ENCODE measurements around the gene CFAP91. TPM values are rescaled to one million over a fixed set of nuclear protein-coding genes. Genes with fewer than 3 reads are reported as not detected.

The CFAP91 gene
- total and polyA plus RNA-seq, 4 donors: 0.50 to 8.5 (median 3.7) TPM

DNA sequence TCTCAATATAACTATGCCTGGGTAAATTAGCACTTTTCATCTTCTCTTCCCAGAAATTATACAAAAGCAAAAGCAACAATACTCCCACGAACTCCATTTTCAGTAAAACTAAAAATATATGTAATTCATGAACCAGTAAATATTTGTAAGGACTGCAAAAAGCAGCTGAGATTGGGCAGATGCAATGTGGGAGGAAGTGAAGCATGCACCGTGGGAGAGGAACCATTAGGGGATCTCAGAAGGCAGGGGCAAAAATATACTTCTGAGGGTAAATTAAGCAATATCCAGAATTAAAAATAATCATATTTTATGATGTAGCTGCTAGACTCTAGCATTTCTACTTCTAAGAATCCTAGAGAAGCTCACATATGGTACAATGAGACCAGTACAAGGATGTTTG is 20.2 kb downstream of the CFAP91 start:
- intact Hi-C loops (cut with DNase I): no loop called here
- WGBS, 2 donors: 37 to 45% methylated on average over 2 of the region's 2 CpGs
- Histone ChIP-seq H3K4me3 (ENCODE audit: low read length in 2 of 2) (no peak overlapping the region), H3K27ac (ENCODE audit: low read depth in 1 of 2, low read length in 2 of 2) (no peak overlapping the region), H3K27me3 (ENCODE audit: control insufficient read depth in 1 of 2, insufficient read depth in 2 of 2, low read length in 1 of 2) (no peaks in the 10 kb centered on the region), H3K4me1 (ENCODE audit: control insufficient read depth in 1 of 2, insufficient read depth in 2 of 2, low read length in 2 of 2) (no peaks in the 10 kb centered on the region), H3K9me3 (ENCODE audit: control insufficient read depth, low read length) (no peaks in the 10 kb centered on the region), H3K36me3 (ENCODE audit: control insufficient read depth in 1 of 2, insufficient read depth in 2 of 2, low read length in 1 of 2) (peaks cover 0 to 2% of the 10 kb centered on the region in 2 donors)
- DNase-seq (no peak), ATAC-seq (ENCODE audit: low FRiP score) (no peak)

DNA sequence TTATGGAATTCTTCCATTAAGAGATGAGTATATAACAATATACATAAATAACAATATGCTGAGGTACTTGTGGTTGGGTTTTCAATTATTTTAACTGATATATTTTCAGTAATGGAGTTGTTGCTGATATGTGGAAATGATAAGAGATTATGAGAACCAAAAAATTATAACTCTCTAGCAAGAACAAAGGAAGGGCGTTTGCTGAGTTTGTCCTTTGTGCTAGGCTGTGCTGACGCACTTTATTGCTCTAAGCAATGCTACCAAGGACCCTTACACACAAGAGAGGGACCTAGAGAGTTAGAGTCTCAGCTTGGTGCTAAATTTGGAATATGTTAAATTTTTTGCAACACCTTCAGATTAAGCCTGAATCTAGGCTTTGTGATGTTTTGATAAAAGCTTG is 24.1 kb downstream of the CFAP91 start:
- no peak for ATAC-seq (ENCODE audit: low FRiP score)
- Histone ChIP-seq H3K27ac (ENCODE audit: low read depth in 1 of 2, low read length in 2 of 2) (no peak overlapping the region), H3K9me3 (ENCODE audit: control insufficient read depth, low read length) (no peaks in the 10 kb centered on the region), H3K4me1 (ENCODE audit: control insufficient read depth in 1 of 2, insufficient read depth in 2 of 2, low read length in 2 of 2) (no peaks in the 10 kb centered on the region), H3K36me3 (ENCODE audit: control insufficient read depth in 1 of 2, insufficient read depth in 2 of 2, low read length in 1 of 2) (peaks cover 2% of the 10 kb centered on the region in 2 donors), H3K4me3 (ENCODE audit: low read length in 2 of 2) (no peak overlapping the region), H3K27me3 (ENCODE audit: control insufficient read depth in 1 of 2, insufficient read depth in 2 of 2, low read length in 1 of 2) (no peaks in the 10 kb centered on the region)
- 74 to 79% methylated on average over 2 of the region's 2 CpGs for whole genome bisulfite sequencing, 2 donors
- no peak for DNase-seq
- intact Hi-C loops (cut with DNase I): no loop called here

DNA sequence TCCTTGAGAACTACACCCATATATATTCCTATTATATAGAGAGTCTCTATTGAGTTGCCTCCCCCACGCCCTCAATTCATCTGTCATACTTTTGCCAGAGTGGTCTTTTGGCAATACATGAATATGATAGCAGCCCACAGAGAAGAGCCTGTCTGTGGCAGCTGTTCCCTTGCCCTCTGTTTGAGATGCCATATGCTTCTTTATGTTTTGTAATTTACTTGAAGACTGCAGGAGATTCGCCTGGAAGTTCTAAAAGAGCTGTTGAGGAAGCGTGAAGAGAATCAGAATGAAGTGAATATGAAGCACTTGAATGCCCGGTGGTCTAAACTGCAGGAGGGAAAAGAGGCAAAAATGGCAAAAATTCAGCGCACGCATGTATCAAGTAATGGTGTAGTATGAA is 27.2 kb downstream of the CFAP91 start:
- Histone ChIP-seq H3K4me1 (ENCODE audit: control insufficient read depth in 1 of 2, insufficient read depth in 2 of 2, low read length in 2 of 2) (no peaks in the 10 kb centered on the region), H3K9me3 (ENCODE audit: control insufficient read depth, low read length) (no peaks in the 10 kb centered on the region), H3K27me3 (ENCODE audit: control insufficient read depth in 1 of 2, insufficient read depth in 2 of 2, low read length in 1 of 2) (no peaks in the 10 kb centered on the region), H3K36me3 (ENCODE audit: control insufficient read depth in 1 of 2, insufficient read depth in 2 of 2, low read length in 1 of 2) (peaks cover 2% of the 10 kb centered on the region in 2 donors), H3K27ac (ENCODE audit: low read depth in 1 of 2, low read length in 2 of 2) (no peak overlapping the region), H3K4me3 (ENCODE audit: low read length in 2 of 2) (no peak overlapping the region)
- 94 to 97% methylated on average over 6 of the region's 6 CpGs for WGBS, 2 donors
- ATAC-seq (ENCODE audit: low FRiP score) (no peak), DNase-seq (no peak)
- intact Hi-C loops (cut with DNase I): no loop called here

DNA sequence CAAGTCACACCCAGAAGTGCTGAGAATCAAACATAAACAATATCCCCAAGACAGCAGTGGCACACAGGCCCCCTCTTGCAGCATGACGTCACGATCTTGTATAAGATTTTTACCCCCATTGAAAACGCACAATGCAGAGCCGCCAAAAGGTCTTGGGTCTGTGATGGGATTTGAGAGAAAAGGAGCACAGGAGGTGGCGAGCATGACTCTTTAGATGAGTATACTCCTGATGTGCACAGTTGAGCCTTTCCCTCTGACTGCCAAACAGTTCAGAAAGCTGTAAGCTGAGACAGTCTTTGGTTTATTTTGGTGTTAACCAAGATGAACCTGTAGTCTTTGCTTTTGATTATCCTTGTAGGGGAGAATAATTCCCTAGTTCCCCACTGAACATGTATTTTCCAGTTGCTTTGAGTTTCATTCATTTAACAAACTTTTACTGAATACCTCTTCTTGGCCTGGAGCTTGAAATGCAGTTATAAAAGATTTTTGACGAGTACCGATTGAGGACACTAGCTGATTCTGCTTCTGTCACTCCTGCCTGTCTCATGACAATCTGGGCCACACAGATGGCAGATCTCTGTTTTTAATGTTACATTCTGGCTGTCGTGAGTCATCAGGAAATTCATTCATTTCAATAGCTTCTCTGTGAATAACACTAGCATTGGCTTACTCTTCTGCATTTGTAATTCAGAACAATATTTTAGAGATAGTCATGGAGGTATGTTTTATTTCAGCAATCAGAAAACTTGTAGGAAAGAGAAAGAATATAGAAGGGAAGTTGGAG is 28.9 kb downstream of the CFAP91 start:
- Histone ChIP-seq H3K9me3 (ENCODE audit: control insufficient read depth, low read length) (no peaks in the 10 kb centered on the region), H3K27ac (ENCODE audit: low read depth in 1 of 2, low read length in 2 of 2) (no peak overlapping the region), H3K4me1 (ENCODE audit: control insufficient read depth in 1 of 2, insufficient read depth in 2 of 2, low read length in 2 of 2) (no peaks in the 10 kb centered on the region), H3K36me3 (ENCODE audit: control insufficient read depth in 1 of 2, insufficient read depth in 2 of 2, low read length in 1 of 2) (peaks cover 2% of the 10 kb centered on the region in 2 donors), H3K27me3 (ENCODE audit: control insufficient read depth in 1 of 2, insufficient read depth in 2 of 2, low read length in 1 of 2) (no peaks in the 10 kb centered on the region), H3K4me3 (ENCODE audit: low read length in 2 of 2) (no peak overlapping the region)
- ATAC-seq (ENCODE audit: low FRiP score) (no peak), DNase-seq (no peak)
- WGBS, 2 donors: 76 to 82% methylated on average over 8 of the region's 8 CpGs
- intact Hi-C loops (cut with DNase I): no loop called here

DNA sequence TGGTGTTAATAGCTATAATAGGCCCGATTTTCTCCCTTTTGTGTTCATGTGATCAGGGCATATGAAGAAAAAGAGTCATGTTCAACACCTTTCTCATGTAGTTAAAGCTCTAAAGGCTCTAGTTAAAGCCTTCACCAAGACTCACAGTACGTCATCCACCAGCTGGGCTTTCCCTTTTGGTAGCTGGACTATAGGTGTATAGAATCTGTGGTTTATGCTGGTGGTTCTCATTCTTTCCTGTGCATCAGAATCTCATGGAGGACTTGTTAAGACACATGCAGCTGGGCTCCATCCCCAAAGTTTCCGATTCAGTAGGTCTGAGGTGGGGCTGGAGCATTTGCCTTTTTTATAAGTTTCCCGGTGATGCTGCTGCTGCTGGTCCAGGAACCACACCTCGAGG is 31.0 kb downstream of the CFAP91 start:
- intact Hi-C loops (cut with DNase I): no loop called here
- H3K9me3 ChIP-seq (ENCODE audit: control insufficient read depth, low read length): no peaks in the 10 kb centered on the region
- WGBS, 2 donors: 93 to 94% methylated on average over 5 of the region's 5 CpGs
- H3K36me3 ChIP-seq (ENCODE audit: control insufficient read depth in 1 of 2, insufficient read depth in 2 of 2, low read length in 1 of 2): no peaks in the 10 kb centered on the region
- ATAC-seq (ENCODE audit: low FRiP score): no peak
- no peak overlapping the region for H3K4me3 ChIP-seq (ENCODE audit: low read length in 2 of 2)
- no peaks in the 10 kb centered on the region for H3K27me3 ChIP-seq (ENCODE audit: control insufficient read depth in 1 of 2, insufficient read depth in 2 of 2, low read length in 1 of 2)
- DNase-seq: no peak
- no peaks in the 10 kb centered on the region for H3K4me1 ChIP-seq (ENCODE audit: control insufficient read depth in 1 of 2, insufficient read depth in 2 of 2, low read length in 2 of 2)
- no peak overlapping the region for H3K27ac ChIP-seq (ENCODE audit: low read depth in 1 of 2, low read length in 2 of 2)

DNA sequence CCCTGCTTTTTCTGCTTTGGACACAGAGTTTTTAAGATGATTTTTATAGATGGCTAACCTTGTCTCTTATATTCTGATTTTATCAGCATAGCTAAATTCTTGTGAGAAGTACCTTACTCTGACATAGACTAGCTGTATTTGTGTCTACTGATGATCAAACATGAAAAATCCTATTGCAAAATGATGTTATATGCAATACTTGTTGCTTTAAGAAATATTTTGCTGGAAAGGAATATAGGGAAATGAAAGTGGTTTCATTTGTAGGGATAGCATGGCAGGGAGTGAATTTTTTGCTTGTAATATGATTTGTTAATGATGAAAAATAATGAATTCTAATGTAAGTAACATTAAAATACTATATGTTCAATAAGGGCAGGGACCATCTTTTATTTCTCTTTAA is 35.9 kb downstream of the CFAP91 start:
- Histone ChIP-seq H3K27me3 (ENCODE audit: control insufficient read depth in 1 of 2, insufficient read depth in 2 of 2, low read length in 1 of 2) (no peaks in the 10 kb centered on the region), H3K36me3 (ENCODE audit: control insufficient read depth in 1 of 2, insufficient read depth in 2 of 2, low read length in 1 of 2) (no peaks in the 10 kb centered on the region), H3K9me3 (ENCODE audit: control insufficient read depth, low read length) (no peaks in the 10 kb centered on the region), H3K4me3 (ENCODE audit: low read length in 2 of 2) (no peak overlapping the region), H3K4me1 (ENCODE audit: control insufficient read depth in 1 of 2, insufficient read depth in 2 of 2, low read length in 2 of 2) (no peaks in the 10 kb centered on the region), H3K27ac (ENCODE audit: low read depth in 1 of 2, low read length in 2 of 2) (no peak overlapping the region)
- DNase-seq: no peak
- no peak for ATAC-seq (ENCODE audit: low FRiP score)
- intact Hi-C loops (cut with DNase I): loop anchor here in 1 of 2 donors (5.0 kb wide), 1 partner anchor 69 kb away; no protein-coding TSS in a partner anchor

DNA sequence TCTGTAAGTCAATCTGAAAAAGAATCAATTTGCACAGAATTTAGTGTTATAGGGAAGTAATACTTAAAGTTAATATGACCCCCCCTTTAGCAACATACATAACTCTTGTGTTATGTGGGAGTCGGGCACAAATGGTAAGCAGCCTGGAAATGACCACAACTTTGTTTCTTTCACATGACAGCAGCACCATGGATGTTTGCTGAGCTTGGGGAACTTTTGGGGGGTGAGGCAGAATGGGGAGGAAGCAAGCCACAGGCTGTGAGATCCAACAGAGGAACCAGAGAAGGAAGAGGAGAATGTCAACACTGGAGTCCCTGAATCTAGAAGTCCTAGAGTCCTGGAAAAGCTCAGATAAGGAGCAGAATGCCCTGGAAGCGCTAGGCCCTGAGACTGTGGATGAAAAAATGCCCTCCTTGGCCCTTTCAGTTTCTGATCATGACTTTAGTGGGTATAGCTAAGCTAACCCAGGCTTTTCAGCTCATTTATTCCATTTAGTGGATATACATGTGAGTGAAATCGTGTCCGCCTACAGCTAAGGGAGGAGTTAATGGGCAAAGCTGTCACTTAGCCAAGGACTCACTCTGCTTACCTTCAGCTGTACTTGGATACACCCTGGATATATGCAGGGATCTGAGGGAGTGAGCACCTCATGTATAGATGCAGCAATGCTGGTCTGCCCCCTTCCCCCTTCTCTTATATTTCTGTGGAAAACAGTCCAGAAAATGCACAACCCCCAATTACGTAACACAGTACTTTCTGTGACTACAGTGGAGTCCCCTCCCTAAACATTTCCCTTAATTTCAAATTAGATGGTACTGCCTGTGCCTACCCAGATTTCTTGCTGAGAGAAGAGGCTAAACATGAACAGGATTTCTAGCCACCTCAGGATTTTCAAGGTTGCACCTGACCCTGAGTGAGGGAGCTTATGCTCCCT is 39.1 kb downstream of the CFAP91 start:
- DNase-seq (no peak), ATAC-seq (ENCODE audit: low FRiP score) (no peak)
- no peak overlapping the region for H3K4me3 ChIP-seq (ENCODE audit: low read length in 2 of 2)
- peaks cover 2 to 5% of the 10 kb centered on the region in 2 donors for H3K36me3 ChIP-seq (ENCODE audit: control insufficient read depth in 1 of 2, insufficient read depth in 2 of 2, low read length in 1 of 2)
- no peaks in the 10 kb centered on the region for H3K27me3 ChIP-seq (ENCODE audit: control insufficient read depth in 1 of 2, insufficient read depth in 2 of 2, low read length in 1 of 2)
- H3K4me1 ChIP-seq (ENCODE audit: control insufficient read depth in 1 of 2, insufficient read depth in 2 of 2, low read length in 2 of 2): no peaks in the 10 kb centered on the region
- H3K9me3 ChIP-seq (ENCODE audit: control insufficient read depth, low read length): no peaks in the 10 kb centered on the region
- intact Hi-C loops (cut with DNase I): no loop called here
- 83 to 84% methylated on average over 5 of the region's 5 CpGs for WGBS, 2 donors
- H3K27ac ChIP-seq (ENCODE audit: low read depth in 1 of 2, low read length in 2 of 2): no peak overlapping the region

DNA sequence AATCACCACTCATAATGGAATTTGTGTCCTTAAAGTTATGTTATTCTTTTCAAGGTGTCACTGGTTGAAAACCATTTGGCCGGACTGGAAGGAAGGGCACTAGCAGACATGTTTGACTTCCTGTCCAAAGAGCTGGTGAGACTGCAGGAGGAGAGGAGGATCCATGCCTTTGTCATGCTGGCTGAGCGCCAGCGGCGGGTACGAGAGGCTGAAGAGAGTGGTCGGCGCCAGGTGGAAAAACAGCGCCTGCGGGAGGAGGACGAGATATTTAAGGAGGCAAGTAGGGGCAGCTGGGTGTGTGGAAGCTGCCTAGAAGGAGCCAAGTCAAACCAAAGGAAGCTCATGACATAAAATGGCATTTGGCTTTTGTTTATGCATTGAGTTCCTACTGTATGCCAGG is 41.1 kb downstream of the CFAP91 start:
- Histone ChIP-seq H3K36me3 (ENCODE audit: control insufficient read depth in 1 of 2, insufficient read depth in 2 of 2, low read length in 1 of 2) (peaks cover 2 to 5% of the 10 kb centered on the region in 2 donors), H3K9me3 (ENCODE audit: control insufficient read depth, low read length) (no peaks in the 10 kb centered on the region), H3K27me3 (ENCODE audit: control insufficient read depth in 1 of 2, insufficient read depth in 2 of 2, low read length in 1 of 2) (no peaks in the 10 kb centered on the region), H3K27ac (ENCODE audit: low read depth in 1 of 2, low read length in 2 of 2) (no peak overlapping the region), H3K4me3 (ENCODE audit: low read length in 2 of 2) (no peak overlapping the region), H3K4me1 (ENCODE audit: control insufficient read depth in 1 of 2, insufficient read depth in 2 of 2, low read length in 2 of 2) (peaks cover 0 to 3% of the 10 kb centered on the region in 2 donors)
- intact Hi-C loops (cut with DNase I): no loop called here
- DNase-seq: no peak
- WGBS, 2 donors: 84 to 89% methylated on average over 10 of the region's 10 CpGs
- ATAC-seq (ENCODE audit: low FRiP score): no peak
